ENCODE measurements around the gene TTLL3. TPM values are rescaled to one million over a fixed set of nuclear protein-coding genes. Genes with fewer than 3 reads are reported as not detected.

Gene TTLL3
- total RNA-seq, 1 experiment from 2014 or later, result 10.3 TPM

DNA sequence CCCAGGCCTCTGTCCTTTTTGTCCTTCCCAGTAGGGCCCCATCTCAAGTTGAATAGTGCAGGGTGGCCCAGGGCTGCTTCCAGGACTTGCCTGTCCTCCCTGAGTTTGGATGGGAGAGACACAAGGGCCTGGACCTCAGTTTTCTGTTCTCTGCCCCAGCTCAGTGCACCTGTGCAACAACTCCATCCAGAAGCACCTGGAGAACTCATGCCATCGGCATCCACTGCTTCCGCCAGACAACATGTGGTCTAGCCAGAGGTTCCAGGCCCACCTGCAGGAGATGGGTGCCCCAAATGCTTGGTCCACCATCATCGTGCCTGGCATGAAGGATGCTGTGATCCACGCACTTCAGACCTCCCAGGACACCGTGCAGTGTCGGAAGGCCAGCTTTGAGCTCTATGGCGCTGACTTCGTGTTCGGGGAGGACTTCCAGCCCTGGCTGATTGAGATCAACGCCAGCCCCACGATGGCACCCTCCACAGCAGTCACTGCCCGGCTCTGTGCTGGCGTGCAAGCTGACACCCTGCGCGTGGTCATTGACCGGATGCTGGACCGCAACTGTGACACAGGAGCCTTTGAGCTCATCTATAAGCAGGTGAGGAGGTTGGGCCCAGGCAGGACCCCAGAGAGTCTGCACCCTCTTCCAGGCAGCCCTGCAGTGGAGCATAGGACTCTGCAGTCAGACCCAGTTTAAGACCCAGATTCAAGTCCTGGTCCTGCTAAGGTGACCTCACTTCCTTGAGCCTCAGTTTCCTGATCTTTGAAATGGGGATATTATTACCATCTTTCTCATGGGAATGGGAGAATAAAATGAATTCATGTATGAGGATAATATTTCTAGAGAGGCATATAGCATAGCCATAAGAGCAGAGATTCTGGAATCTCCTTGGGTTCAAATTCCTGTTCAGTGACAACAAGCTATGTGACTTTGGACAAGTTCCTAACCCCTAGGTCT is 19.0 kb downstream of the TTLL3 start:
- Histone ChIP-seq H3K4me1 (no peaks in the 10 kb centered on the region), H3K4me3 (ENCODE audit: low read depth, low read length) (no peak overlapping the region), H3K36me3 (ENCODE audit: control insufficient read depth, insufficient read depth, low read length) (no peaks in the 10 kb centered on the region), H3K27me3 (replicated peaks; ENCODE audit: control insufficient read depth, insufficient read depth, low read length) (no peaks in the 10 kb centered on the region), H3K9me3 (no peaks in the 10 kb centered on the region)
- H3K27ac Mint-ChIP-seq (ENCODE audit: unreplicated experiment), result no peak overlapping the region
- ChIA-PET POLR2A (interaction anchor here (0.6 kb wide), 2 partner anchors 103 to 259 kb away, joined by 3 to 5 read pairs; no protein-coding TSS in a partner anchor), CTCF (interaction anchor here (0.5 to 0.6 kb wide), 3 partner anchors 43 to 119 kb away, joined by 3 to 4 read pairs (median 3); no protein-coding TSS in a partner anchor)
- H3K4me3 Mint-ChIP-seq (ENCODE audit: unreplicated experiment), result no peak overlapping the region
- H3K27me3 Mint-ChIP-seq (ENCODE audit: insufficient read depth, unreplicated experiment), result no peaks in the 10 kb centered on the region
- H3K4me1 Mint-ChIP-seq (ENCODE audit: low read depth, unreplicated experiment), result no peaks in the 10 kb centered on the region
- TF ChIP-seq, protein P1, sequence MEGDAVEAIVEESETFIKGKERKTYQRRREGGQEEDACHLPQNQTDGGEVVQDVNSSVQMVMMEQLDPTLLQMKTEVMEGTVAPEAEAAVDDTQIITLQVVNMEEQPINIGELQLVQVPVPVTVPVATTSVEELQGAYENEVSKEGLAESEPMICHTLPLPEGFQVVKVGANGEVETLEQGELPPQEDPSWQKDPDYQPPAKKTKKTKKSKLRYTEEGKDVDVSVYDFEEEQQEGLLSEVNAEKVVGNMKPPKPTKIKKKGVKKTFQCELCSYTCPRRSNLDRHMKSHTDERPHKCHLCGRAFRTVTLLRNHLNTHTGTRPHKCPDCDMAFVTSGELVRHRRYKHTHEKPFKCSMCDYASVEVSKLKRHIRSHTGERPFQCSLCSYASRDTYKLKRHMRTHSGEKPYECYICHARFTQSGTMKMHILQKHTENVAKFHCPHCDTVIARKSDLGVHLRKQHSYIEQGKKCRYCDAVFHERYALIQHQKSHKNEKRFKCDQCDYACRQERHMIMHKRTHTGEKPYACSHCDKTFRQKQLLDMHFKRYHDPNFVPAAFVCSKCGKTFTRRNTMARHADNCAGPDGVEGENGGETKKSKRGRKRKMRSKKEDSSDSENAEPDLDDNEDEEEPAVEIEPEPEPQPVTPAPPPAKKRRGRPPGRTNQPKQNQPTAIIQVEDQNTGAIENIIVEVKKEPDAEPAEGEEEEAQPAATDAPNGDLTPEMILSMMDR (IDR thresholded peaks at IDR 0.05; ENCODE audit: insufficient read depth in 1 of 2, low read depth in 1 of 2, low read length in 1 of 2, severe bottlenecking in 1 of 2, unreplicated experiment in 1 of 2), result no peak
- DNase-seq, result no peak
- peaks cover 6% of the 10 kb centered on the region for H3K36me3 Mint-ChIP-seq (ENCODE audit: insufficient read depth, unreplicated experiment)
- intact Hi-C loops (cut with micrococcal nuclease; ENCODE audit: unreplicated experiment), result loop anchor here (5.0 kb wide), 1 partner anchor 103 kb away; the partner anchor contains the start of gene CRELD1
- no TSS peak for BruUV-seq (replicated peaks)
- no peaks in the 10 kb centered on the region for H3K9me3 Mint-ChIP-seq (ENCODE audit: unreplicated experiment)

DNA sequence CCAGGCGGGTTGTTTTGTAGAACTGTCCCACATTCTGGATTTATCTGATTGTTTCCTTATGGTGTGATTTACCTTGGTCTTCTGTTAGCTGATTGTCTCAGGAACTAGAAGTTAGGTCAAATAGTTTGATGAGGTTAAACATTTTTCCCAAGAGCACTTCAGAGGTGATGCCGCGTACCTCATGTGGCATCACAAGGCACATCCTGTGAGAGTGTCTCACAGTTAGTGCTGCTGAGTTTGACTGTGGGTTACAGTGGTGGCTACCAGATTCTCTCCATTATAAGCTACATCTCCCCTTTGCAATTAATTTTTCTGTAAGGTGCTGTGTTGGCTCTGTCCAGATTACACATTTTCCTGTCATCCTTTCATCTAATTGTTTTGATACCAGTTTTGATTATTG is 21.2 kb downstream of the TTLL3 start:
- Histone ChIP-seq H3K9me3 (no peaks in the 10 kb centered on the region), H3K27me3 (replicated peaks; ENCODE audit: control insufficient read depth, insufficient read depth, low read length) (no peaks in the 10 kb centered on the region), H3K36me3 (ENCODE audit: control insufficient read depth, insufficient read depth, low read length) (no peaks in the 10 kb centered on the region; the same call in 1 of the 2 replicates), H3K4me1 (no peaks in the 10 kb centered on the region), H3K4me3 (ENCODE audit: low read depth, low read length) (no peak overlapping the region)
- H3K9me3 Mint-ChIP-seq (ENCODE audit: unreplicated experiment), result no peaks in the 10 kb centered on the region
- ChIA-PET POLR2A (interaction anchor here (0.6 to 0.7 kb wide), 2 partner anchors 86 to 115 kb away, joined by 4 to 6 read pairs; partner anchors contain the start of gene IL17RC), CTCF (interaction anchor here (1.8 kb wide), 1 partner anchor 115 kb away, joined by 9 read pairs; no protein-coding TSS in a partner anchor)
- H3K27ac Mint-ChIP-seq (ENCODE audit: unreplicated experiment), result no peak overlapping the region
- no peak overlapping the region for H3K4me3 Mint-ChIP-seq (ENCODE audit: unreplicated experiment)
- H3K36me3 Mint-ChIP-seq (ENCODE audit: insufficient read depth, unreplicated experiment), result peaks cover 19% of the 10 kb centered on the region
- no peak for DNase-seq
- H3K27me3 Mint-ChIP-seq (ENCODE audit: insufficient read depth, unreplicated experiment), result no peaks in the 10 kb centered on the region
- TF ChIP-seq, protein P1 (IDR thresholded peaks at IDR 0.05; ENCODE audit: insufficient read depth in 1 of 2, low read depth in 1 of 2, low read length in 1 of 2, severe bottlenecking in 1 of 2, unreplicated experiment in 1 of 2), result no peak
- BruUV-seq (replicated peaks), result no TSS peak
- intact Hi-C loops (cut with micrococcal nuclease; ENCODE audit: unreplicated experiment), result no loop called here
- H3K4me1 Mint-ChIP-seq (ENCODE audit: low read depth, unreplicated experiment), result no peaks in the 10 kb centered on the region

DNA sequence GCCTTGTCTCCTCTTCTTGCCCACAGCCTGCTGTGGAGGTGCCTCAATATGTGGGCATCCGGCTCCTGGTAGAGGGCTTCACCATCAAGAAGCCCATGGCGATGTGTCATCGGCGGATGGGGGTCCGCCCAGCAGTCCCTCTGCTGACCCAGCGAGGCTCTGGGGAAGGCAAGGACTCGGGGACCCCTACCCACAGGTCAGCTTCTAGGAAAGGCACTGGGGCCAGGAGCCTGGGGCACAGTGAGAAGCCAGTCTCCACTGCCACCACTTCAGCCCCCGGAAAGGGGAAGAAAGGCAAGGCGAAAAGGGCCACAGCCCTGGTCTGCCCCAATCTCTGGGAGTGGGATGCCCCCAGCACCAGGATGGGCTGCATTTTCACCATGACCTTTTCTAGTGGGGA is 23.0 kb downstream of the TTLL3 start:
- Histone ChIP-seq H3K36me3 (ENCODE audit: control insufficient read depth, insufficient read depth, low read length) (no peaks in the 10 kb centered on the region; the same call in 1 of the 2 replicates), H3K4me1 (no peaks in the 10 kb centered on the region), H3K9me3 (no peaks in the 10 kb centered on the region), H3K27me3 (replicated peaks; ENCODE audit: control insufficient read depth, insufficient read depth, low read length) (no peaks in the 10 kb centered on the region), H3K4me3 (ENCODE audit: low read depth, low read length) (no peak overlapping the region)
- POLR2A ChIA-PET, result no interaction called here
- Mint-ChIP-seq H3K36me3 (ENCODE audit: insufficient read depth, unreplicated experiment) (peaks cover 24% of the 10 kb centered on the region), H3K27ac (ENCODE audit: unreplicated experiment) (no peak overlapping the region), H3K9me3 (ENCODE audit: unreplicated experiment) (no peaks in the 10 kb centered on the region), H3K4me3 (ENCODE audit: unreplicated experiment) (no peak overlapping the region), H3K4me1 (ENCODE audit: low read depth, unreplicated experiment) (no peaks in the 10 kb centered on the region), H3K27me3 (ENCODE audit: insufficient read depth, unreplicated experiment) (no peaks in the 10 kb centered on the region)
- intact Hi-C loops (cut with micrococcal nuclease; ENCODE audit: unreplicated experiment), result no loop called here
- TF ChIP-seq, protein P1 (IDR thresholded peaks at IDR 0.05; ENCODE audit: insufficient read depth in 1 of 2, low read depth in 1 of 2, low read length in 1 of 2, severe bottlenecking in 1 of 2, unreplicated experiment in 1 of 2), result no peak
- CTCF ChIA-PET, result interaction anchor here (0.6 kb wide), 1 partner anchor 194 kb away, joined by 4 read pairs; no protein-coding TSS in a partner anchor
- no TSS peak for BruUV-seq (replicated peaks)
- no peak for DNase-seq

Measured in Caco-2 (cell line).